ENCODE data around the gene P4HA1. TPM values are rescaled to one million over a fixed set of nuclear protein-coding genes. Genes with fewer than 3 reads are reported as not detected.
"Not testable (repeated sequence)": the region's sequence is repeated elsewhere in the genome, so short reads cannot be mapped to it uniquely, and the experiment has no call there.

P4HA1 gene
- total RNA-seq, 1 donor from 2014 or later: 28.9 TPM

GRCh38 chr10:73044378-73045285, 52.0 kb downstream of the P4HA1 start:
- intact Hi-C loops (cut with micrococcal nuclease): no loop called here

- intact Hi-C loops (cut with micrococcal nuclease): no loop called here
Observed at GRCh38 chr10:73043766-73044377, 52.8 kb downstream of the P4HA1 start.

DNA sequence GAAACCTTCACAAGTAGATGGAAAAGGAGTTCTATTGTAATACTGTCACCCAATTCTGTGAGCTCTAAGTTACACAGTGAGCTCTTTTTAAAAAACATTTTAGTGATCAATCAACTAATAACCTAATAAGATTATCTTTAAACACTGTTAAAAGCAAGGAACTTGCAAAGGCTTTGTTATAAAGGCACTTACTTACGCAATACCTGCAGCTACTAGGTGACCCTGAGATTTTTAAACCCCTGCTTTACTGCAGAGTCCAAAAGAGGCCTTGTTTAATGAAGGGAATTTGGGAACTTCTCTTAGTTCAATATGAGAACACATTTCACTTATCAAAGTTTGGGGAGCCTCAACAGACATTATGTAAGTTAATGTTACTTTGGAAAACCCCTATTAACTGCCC, 53.3 kb downstream of the P4HA1 start:
- intact Hi-C loops (cut with micrococcal nuclease): no loop called here

DNA sequence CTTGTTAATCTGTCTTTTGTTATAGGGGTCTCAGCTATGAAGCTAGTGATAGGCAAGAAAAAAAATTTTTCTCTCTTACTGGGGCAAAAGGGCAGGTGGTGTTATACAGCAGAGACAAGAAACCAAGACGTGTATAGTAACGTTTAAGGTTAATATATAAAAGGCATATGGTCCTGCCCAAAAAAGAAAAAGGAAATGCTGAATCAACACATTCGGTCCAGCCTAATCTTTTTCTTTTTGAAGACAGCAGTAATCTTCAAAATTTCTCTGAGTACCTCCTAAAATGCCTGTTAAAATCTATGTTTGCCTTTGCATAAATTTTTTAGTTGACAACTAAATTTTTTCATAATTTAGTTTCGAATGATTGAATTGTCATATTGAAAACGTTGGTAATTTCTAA, 54.5 kb downstream of the P4HA1 start:
- intact Hi-C loops (cut with micrococcal nuclease): no loop called here

DNA sequence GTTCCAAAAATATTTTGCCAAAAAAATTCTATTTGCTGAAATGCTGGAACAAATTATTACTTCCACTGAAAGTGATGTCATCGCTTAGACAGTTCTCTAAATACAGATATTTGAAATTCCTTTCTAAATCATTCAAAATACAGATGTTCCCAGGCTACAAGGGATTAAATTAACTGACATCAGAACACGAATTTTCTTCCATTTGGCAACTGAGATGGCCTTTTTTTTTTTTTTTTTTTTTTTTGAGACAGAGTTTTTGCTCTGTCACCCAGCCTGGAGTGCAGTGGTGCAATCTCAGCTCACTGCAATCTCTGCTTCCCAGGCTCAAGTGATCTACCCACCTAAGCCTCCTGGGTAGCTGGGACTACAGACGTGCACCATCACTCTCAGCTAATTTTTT, 57.0 kb downstream of the P4HA1 start:
- intact Hi-C loops (cut with micrococcal nuclease): no loop called here

- intact Hi-C loops (cut with micrococcal nuclease): not testable (repeated sequence)
Observed at GRCh38 chr10:73036285-73036684, 60.4 kb downstream of the P4HA1 start.

DNA sequence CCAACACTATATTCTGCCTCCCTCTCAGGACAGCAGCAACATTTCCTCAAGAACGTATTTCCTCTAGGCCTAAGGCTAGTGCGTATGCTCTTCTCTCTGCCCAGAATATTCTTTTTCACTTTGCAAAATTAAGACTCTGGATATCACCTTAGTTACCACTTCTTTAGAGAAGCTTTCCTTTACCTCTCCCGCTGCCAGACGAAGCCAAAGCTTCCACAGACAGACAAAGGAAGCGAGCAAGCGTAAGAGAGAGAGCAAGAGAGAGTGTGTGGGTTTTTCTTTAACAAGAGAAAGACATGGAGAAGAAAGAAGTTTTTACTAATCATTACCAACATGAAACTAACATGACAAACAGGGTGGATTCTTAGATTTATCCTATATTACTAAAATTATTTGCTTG, 64.1 kb downstream of the P4HA1 start:
- intact Hi-C loops (cut with micrococcal nuclease): no loop called here

- intact Hi-C loops (cut with micrococcal nuclease): not testable (repeated sequence)
Observed at GRCh38 chr10:73026623-73027022, 70.0 kb downstream of the P4HA1 start.

- intact Hi-C loops (cut with micrococcal nuclease): not testable (repeated sequence)
Observed at GRCh38 chr10:73023455-73024070, 73.1 kb downstream of the P4HA1 start.

DNA sequence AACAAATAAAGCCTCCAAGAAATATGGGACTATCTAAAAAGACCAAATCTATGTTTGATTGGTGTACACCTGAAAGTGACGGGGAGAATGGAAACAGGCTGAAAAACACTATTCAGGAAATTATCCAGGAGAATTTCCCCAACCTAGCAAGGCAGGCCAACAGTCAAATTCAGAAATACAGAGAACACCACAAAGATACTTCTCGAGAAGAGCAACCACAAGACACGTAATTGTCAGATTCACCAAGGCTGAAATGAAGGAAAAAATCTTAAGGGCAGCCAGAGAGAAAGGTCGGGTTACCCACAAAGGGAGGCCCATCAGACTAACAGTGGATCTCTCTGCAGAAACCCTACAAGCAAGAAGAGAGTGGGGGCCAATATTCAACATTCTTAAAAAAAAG, 73.7 kb downstream of the P4HA1 start:
- intact Hi-C loops (cut with micrococcal nuclease): not testable (repeated sequence)

- intact Hi-C loops (cut with micrococcal nuclease): not testable (repeated sequence)
Observed at GRCh38 chr10:73021538-73022164, 75.0 kb downstream of the P4HA1 start.

GRCh38 chr10:73021050-73021449, 75.6 kb downstream of the P4HA1 start:
- intact Hi-C loops (cut with micrococcal nuclease): no loop called here

GRCh38 chr10:73019100-73019499, 77.6 kb downstream of the P4HA1 start:
- intact Hi-C loops (cut with micrococcal nuclease): no loop called here

DNA sequence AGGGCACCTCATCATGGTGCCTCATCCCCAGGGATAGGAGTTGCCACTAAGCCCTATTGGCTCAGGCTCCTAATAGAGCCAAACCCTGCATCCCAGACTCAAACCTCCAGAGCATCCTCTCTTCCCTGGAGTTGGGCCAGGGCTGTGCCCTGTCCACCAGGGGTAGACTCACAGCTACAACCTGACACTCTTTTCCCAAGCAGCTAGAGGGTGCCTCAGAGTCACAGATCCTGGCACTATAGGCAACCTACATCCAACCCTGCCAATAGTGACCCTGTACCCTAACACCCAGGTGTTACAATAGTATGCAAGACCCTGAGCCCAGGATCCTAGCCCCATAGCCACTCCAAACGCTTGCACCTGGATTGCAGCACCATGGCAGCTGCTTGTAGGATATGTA, 78.0 kb downstream of the P4HA1 start:
- intact Hi-C loops (cut with micrococcal nuclease): no loop called here

DNA sequence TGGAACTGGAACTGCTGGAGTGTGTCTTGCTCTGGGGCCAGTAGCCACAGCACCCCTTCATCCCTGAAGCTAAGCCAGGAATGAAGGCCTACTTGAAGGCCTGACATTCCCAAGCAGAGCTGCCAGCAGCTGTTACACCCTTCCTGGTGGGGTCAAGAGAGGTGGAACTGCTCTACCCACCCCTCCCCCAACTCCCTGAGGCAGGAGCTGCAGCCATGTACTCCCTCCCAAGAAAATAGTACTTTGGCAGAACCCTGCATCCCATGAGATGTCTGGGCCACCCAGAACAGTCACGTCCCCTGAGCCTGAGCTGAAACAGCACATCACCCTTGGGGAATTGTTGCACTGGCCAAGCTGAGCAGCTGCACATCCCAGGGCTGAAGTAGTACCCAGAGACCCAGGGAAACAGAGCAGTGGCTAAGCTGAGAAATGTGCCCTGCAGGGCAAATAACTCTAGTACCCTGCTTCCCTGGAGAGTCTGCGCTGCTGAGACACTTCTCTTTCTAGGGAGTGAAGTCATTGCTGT, 78.6 kb downstream of the P4HA1 start:
- intact Hi-C loops (cut with micrococcal nuclease): no loop called here

DNA sequence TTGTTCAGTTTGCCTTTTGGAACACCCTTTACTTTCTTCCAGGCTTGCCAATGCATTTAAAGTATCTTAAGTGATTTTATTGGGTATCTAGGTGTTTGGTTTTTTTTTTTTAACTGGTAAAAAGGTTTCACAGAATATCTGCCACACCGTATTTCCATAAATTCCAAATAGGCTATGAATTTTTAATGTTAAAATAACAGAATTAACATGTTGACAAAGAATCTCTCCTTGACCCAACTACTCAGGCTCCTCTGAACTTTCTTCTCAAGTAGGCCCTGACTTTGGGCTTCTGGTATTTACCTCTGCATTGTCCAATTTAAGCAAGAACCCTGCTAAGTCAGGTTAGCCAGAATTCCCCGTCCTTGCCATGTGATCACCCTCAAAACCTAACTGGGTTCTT, 80.9 kb downstream of the P4HA1 start:
- intact Hi-C loops (cut with micrococcal nuclease): no loop called here

GRCh38 chr10:73003822-73004221, 92.8 kb downstream of the P4HA1 start:
- intact Hi-C loops (cut with micrococcal nuclease): no loop called here

GRCh38 chr10:73000973-73001372, 95.7 kb downstream of the P4HA1 start:
- intact Hi-C loops (cut with micrococcal nuclease): no loop called here

- intact Hi-C loops (cut with micrococcal nuclease): no loop called here
Observed at GRCh38 chr10:72997099-72997498, 99.6 kb downstream of the P4HA1 start.

- intact Hi-C loops (cut with micrococcal nuclease): not testable (repeated sequence)
Observed at GRCh38 chr10:72995459-72995858, 101.2 kb downstream of the P4HA1 start.

- intact Hi-C loops (cut with micrococcal nuclease): not testable (repeated sequence)
Observed at GRCh38 chr10:72989771-72990170, 106.9 kb downstream of the P4HA1 start.

- intact Hi-C loops (cut with micrococcal nuclease): not testable (repeated sequence)
Observed at GRCh38 chr10:72984618-72985017, 112.0 kb downstream of the P4HA1 start.
